ENCODE measurements around the gene EMILIN1. TPM values are rescaled to one million over a fixed set of nuclear protein-coding genes. Genes with fewer than 3 reads are reported as not detected.

EMILIN1 gene
- total RNA-seq, 1 donor from 2014 or later: 3.0 TPM

DNA sequence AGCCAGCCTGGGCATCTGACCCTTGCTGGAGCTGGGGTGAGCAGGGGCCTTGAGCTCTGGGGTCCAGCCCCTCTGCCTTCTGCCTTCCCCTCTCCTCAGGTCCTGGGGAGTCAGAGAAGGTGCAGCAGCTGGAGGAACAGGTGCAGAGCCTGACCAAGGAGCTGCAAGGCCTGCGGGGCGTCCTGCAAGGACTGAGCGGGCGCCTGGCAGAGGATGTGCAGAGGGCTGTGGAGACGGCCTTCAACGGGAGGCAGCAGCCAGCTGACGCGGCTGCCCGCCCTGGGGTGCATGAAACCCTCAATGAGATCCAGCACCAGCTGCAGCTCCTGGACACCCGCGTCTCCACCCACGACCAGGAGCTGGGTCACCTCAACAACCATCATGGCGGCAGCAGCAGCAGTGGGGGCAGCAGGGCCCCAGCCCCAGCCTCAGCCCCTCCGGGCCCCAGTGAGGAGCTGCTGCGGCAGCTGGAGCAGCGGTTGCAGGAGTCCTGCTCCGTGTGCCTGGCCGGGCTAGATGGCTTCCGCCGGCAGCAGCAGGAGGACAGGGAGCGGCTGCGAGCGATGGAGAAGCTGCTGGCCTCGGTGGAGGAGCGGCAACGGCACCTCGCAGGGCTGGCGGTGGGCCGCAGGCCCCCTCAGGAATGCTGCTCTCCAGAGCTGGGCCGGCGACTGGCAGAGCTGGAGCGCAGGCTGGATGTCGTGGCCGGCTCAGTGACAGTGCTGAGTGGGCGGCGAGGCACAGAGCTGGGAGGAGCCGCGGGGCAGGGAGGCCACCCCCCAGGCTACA, 3.8 kb downstream of the EMILIN1 start:
- no peak for ATAC-seq

DNA sequence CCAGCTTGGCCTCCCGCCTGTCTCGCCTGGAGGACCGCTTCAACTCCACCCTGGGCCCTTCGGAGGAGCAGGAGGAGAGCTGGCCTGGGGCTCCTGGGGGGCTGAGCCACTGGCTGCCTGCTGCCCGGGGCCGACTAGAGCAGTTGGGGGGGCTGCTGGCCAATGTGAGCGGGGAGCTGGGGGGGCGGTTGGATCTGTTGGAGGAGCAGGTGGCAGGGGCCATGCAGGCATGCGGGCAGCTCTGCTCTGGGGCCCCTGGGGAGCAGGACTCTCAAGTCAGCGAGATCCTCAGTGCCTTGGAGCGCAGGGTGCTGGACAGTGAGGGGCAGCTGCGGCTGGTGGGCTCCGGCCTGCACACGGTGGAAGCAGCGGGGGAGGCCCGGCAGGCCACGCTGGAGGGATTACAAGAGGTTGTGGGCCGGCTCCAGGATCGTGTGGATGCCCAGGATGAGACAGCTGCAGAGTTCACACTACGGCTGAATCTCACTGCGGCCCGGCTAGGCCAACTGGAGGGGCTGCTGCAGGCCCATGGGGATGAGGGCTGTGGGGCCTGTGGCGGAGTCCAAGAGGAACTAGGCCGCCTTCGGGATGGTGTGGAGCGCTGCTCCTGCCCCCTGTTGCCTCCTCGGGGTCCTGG, 4.5 kb downstream of the EMILIN1 start:
- no peak for ATAC-seq

DNA sequence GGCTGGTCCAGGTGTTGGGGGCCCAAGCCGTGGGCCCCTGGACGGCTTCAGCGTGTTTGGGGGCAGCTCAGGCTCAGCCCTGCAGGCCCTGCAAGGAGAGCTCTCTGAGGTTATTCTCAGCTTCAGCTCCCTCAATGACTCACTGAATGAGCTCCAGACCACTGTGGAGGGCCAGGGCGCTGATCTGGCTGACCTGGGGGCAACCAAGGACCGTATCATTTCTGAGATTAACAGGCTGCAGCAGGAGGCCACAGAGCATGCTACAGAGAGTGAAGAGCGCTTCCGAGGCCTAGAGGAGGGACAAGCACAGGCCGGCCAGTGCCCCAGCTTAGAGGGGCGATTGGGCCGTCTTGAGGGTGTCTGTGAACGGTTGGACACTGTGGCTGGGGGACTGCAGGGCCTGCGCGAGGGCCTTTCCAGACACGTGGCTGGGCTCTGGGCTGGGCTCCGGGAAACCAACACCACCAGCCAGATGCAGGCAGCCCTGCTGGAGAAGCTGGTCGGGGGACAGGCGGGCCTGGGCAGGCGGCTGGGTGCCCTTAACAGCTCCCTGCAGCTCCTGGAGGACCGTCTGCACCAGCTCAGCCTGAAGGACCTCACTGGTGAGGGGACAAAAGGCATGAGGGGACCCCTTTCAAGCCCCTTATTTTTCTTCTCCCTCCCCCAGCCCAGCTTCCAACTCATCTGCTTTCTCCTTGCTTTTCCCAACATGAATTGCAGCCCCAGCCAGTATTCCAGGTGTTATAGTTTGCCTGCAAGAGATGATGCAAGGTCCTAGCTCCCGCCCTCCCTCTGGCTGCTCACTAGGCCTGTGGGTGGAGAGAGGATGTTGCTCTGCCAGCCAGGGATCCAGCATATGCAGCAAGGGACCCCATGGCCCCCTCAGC, 5.2 kb downstream of the EMILIN1 start:
- ATAC-seq: no peak

DNA sequence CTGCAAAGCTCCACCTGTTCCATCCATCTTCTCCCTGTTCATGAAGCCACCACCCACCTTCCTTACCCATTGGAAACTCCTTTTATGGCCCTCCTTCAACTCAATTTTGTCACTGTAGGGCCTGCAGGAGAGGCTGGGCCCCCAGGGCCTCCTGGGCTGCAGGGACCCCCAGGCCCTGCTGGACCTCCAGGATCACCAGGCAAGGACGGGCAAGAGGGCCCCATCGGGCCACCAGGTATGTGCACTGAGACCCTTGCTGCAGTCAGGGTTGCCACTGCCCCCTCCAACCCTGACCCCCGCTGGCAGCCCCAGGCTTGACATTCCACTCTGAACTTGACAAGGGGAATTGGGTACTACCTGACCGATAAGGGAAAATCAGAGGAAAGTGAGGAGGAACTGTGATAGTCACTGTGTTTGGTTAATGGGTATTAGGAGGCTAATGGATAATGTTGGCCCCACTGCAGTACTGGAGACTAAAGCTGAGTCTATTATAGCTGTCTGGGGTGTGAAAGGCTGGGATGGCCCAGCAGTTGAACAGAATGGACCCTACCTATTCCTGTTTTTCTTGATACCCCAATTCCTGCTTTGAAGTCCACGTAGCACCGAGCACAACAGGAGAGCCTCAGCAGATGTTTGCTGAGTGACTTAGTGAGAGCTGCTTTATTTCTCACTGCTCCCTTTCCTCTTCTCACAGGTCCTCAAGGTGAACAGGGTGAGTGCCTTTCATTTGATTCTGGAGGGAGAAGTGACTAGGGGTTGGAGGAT, 6.1 kb downstream of the EMILIN1 start:
- no peak for ATAC-seq

DNA sequence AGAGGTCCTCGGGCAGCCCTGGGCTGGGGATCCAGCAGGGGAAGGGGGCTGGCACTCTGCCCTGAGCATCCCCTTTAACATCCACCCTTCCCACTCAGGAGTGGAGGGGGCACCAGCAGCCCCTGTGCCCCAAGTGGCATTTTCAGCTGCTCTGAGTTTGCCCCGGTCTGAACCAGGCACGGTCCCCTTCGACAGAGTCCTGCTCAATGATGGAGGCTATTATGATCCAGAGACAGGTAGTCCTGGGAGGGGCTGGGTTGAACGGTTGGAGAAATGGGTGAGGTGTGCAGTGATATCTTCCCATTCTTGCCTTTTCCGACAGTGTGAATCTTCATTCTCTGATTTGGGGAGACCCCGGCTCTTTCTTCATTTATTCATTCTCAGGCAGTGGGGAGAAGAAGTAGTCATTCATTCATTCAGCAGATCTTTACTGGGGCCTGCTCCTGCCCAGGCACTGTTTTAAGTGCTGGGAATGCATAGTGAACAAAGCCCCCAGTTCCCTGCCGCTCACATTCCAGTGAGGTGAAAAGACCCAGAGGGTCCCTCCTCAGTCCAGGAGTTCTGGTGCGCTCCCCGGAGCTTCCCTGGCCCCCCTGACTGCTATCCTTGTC, 6.8 kb downstream of the EMILIN1 start:
- ATAC-seq: no peak

DNA sequence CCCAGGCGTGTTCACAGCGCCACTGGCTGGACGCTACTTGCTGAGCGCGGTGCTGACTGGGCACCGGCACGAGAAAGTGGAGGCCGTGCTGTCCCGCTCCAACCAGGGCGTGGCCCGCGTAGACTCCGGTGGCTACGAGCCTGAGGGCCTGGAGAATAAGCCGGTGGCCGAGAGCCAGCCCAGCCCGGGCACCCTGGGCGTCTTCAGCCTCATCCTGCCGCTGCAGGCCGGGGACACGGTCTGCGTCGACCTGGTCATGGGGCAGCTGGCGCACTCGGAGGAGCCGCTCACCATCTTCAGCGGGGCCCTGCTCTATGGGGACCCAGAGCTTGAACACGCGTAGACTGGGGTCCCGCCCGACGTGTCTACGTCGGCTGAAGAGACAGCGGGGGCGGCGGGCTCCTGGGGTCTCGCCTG, 7.3 kb downstream of the EMILIN1 start:
- peak; percentile 24 for ATAC-seq

DNA sequence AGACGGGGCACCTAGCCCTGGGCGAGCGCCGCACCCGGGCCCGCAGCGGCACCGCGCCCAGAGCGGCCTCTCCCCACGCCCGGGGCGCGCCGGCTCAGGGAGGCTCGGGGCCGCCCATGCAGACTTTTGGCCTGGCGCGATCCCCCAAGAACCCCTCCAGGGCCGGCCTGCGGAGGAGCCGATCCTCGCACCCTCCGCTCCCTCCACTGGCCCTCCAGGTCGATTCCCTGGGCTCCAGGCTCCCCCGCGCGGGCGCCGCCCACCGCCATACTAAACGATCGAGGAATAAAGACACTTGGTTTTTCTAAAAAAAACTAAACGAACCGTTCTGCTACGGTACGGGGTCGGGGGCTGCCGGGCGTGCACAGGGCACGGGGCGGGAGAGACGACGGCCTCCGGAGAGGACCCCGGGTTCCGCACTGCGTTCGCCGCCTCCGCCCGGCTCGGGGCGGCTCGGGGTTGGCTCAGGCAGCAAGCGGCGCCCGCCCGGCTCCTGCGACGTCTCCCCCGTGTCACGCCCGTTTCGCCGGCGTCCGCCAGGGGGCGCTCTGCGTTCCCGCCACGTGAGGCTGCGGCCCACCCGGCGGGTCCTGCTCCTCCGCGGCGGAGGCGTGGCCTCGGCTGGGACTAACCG, 7.8 kb downstream of the EMILIN1 start:
- peak; percentile 88 for ATAC-seq

DNA sequence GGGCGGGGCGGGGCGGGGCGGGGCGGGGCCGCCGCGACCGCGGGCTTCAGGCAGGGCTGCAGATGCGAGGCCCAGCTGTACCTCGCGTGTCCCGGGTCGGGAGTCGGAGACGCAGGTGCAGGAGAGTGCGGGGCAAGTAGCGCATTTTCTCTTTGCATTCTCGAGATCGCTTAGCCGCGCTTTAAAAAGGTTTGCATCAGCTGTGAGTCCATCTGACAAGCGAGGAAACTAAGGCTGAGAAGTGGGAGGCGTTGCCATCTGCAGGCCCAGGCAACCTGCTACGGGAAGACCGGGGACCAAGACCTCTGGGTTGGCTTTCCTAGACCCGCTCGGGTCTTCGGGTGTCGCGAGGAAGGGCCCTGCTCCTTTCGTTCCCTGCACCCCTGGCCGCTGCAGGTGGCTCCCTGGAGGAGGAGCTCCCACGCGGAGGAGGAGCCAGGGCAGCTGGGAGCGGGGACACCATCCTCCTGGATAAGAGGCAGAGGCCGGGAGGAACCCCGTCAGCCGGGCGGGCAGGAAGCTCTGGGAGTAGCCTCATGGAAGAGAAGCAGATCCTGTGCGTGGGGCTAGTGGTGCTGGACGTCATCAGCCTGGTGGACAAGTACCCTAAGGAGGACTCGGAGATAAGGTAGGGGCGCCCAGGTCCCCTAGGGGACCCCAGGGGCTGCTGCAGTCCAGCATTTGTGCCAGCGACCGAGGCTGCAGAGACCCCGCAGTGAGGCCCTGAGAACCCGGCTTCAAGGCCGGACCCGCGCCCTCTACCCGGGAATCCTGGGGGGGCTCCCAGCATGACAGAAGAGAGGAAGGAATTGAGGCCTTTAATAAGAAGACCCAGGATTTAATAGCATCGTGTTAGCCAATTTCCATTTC, 8.5 kb downstream of the EMILIN1 start, which contains the start of gene KHK:
TSS of gene KHK (plus strand) at position 49 of the 870 bp plus-strand sequence. CDS start at position 537, 488 bp downstream.
- peak; percentile 16 for ATAC-seq

DNA sequence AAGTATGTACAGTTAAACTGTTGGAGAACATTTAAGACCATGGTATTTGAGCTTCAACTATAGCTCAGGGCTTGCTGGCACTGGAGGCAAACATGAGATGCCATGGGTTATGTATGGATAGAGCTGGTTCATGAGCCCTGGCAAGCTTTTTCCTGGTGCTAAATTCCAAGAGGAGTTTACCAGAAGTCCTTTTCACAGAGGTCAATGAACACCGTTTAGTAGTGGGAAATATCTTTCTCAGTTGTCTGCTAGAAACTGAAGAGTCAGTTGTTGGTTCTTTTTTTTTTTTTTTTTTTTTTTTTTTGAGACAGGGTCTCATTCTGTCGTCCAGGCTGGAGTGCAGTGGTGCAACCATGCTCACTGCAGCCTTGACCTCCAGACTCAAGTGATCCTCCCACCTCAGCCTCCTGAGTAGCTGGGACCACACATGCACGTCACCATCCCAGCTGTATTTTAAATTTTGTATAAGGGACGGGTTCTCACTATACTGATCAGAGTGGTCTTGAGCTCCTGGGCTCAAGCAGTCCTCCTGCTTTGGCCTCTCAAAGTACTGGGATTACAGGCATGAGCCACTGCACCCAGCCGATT, 9.5 kb downstream of the EMILIN1 start:
- ATAC-seq: no peak

DNA sequence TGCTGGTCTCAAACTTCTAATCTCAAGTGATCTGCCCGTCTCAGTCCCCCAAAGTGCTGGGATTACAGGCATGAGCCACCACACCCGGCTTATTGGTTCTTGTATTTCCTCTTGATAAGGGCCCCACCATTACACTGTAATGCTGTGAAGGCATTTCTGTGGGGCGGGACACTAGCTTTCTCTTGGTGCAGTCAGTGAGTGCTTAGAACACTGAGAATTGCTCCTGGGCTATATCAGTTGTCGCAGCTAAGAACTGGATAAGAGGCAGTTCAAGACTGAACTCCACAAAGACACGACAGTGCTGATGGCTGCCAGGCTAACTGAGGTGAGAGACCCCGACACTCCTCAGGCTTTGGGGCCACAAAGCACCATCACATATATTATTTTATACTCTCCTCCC, 10.2 kb downstream of the EMILIN1 start:
- no peak for ATAC-seq

DNA sequence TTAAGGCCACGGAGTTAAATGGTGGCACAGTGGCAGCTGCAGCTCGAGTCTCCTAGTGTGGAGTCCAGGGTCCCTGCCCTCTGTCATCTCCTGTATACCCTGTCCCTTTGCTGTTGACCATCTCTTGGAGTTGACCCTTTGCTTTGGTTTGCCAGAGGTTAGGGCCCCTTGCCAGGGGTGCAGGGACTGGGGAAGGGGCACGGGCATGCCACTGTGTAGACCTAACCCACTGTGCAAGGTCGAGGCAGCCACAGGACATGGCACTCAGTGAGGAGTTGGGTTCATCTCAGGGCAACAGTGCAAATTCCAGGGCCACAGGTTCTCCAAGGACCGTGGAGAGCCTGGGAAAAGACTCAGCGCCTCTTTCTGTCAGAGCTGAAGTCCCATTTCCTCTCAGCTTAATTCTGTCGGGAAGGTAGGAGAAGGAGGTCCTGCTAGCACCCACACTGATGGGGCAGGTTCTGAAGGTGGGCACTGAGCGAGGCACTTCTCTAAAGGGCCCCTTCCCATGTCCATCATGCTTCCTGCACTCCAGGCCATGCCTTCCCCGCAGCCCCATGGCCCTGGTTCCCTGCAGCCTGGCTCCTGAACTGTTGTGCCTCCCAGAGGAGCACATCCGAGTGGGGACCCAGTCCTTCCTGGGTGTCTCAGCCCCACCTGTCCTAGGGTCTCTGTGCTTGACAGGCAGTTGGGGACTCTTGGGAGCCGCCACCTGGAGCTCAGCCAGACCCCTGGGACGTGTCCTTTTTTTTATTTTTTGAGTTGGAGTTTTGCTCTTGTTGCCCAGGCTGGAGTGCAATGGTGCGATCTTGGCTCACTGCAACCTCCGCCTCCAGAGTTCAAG, 10.9 kb downstream of the EMILIN1 start:
- no peak for ATAC-seq

DNA sequence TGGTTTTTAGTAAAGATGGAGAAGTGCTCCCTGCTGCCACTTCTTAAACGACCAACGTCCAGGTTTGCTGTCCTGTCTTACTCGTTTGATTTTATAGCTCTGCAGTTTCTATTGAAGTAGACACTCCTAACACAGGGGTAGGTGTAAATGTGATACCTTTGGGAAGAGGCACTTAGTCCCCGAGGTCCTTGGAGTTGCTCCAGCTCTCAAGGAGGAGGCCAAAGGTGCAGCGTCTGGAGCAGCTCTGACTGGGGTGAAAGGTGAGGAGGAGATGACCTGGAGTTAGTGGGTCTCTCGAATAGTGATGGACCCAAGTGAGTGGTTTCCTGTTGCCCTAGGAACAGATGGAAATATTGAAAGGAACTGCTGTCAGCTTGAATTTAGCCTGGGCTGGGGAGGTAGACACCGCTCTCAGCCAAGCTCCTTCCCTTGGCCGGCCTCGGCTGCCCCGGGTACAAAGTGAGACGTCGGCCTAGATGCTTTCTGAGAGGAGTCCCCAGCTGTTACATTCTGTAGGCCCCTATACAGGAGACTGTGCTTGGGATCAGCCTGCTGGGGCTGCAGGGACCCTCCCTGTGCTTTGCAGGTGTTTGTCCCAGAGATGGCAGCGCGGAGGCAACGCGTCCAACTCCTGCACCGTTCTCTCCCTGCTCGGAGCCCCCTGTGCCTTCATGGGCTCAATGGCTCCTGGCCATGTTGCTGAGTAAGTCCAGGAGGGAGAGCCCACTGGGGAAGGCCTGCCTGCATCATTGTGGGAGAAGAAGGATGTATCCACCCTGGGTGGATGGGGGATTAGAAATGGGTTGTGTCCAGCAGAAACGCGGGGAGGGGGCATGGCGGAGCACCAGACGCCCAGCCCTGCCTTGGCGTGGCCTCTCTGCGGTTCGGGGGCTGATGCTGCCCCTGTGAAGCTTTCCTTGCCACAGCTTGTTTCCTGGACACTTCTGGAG, 13.6 kb downstream of the EMILIN1 start:
- ATAC-seq: no peak

DNA sequence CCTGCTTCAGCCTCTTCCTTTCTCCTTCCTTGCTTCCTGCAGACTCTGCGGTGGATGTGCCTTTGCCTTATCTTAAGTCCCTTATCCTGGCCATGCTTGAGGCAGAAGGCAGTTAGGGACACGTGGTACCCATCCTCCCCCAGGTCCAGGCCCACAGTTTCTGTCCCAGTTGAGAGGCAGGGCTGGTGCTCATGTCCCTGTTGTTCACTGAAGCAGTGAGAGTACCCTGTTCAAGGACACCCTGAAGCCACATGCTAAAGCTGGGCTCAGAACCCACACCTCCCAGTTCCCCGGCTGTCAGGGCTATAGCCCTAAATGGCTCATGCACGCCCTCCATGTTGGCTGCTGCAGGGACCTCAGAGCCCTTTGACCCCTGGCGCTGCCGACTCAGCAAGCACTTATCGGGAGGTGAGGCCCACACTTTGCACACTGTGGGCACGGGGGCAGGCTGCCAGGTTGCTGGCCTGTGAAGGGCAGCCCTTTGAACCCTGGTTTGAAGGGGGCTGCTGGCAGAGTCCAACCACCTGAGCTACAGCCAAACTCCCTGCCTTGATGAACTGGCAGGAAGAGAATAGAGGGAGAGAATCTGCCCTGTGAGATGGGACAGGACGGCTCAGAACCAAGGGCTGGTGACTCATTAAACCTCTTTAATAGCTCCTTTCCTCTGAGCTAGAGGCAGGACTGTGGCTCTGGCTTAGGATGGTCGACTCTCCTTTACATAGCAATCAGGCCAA, 14.4 kb downstream of the EMILIN1 start:
- no peak for ATAC-seq

DNA sequence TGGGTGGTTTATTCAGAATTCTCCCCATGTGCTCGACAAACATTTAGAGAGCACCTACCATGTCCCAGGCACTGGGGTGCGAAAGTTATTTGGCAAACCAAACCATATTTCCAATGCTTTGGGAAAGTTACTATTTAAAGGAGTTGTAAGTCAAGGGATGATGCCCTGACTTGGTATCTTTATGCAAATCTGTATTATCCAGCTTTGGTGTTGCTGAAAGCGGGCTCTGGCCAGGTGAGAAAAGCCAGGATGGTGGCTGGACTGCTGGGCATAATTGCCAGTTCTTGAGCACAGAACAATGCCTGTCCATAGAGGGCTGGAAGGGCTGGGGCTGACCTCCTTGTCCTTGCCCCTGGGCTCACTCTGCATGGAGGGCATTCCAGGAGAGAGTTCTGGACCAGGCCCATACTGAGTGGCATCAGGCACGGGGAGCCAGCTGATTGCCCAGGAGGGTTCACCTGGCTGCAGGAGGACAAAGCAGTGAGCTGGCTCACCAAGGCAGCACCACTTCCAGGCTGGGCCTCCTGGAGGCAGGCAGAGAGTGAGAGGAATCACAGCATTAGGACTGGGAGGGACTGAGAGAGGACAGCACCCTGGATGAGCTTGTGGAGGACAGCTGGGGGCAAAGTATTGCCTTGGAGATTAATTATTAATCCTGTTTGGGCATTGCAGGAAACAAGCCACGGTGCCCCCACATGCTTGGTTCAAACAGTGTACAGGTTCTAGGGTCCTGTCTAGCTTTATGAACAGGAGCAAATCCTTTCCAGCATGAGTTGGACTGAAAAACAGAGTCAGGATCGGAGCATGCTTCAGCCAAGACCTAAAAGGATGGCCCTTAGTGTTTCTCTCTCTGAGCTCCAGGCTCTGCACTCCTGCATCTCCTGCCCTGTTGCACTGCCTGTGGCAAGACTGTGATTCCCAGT, 15.3 kb downstream of the EMILIN1 start:
- no peak for ATAC-seq

DNA sequence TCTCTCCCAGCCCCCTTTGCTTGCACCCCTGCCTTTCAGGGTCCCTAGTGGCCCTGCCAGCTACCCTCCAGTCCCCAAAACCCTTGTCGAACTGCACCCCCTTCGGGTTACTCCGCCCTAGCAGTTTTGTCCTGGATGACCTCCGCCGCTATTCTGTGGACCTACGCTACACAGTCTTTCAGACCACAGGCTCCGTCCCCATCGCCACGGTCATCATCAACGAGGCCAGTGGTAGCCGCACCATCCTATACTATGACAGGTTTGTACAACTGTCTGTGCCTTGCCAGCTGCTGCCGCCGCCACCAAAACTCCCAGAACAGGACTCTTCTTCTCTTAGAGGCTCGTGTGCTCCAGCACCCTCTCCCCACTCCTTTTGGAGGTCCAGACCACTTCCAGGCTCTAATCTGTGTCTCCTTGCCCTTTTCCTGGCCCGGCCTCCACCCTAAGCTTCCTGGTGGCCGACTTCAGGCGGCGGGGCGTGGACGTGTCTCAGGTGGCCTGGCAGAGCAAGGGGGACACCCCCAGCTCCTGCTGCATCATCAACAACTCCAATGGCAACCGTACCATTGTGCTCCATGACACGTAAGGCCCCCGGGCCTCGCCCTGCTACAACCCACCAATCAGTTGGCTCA, 16.1 kb downstream of the EMILIN1 start:
- ATAC-seq: no peak

DNA sequence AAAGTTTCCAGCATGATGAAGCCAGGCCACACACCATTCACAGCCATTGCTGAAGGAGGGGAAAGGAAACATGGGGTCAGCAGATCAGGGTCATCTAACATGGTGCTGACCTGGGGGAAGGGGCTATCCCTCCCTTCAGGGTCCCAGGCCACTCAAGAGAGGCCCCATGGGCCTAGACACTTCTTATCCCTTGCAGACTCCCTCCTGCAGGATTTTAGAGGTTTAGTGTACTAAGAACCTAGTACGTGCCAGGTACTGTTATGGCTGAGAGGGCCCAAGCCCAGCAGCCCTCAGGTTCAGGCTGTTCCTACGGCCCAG, 17.0 kb downstream of the EMILIN1 start:
- ATAC-seq: peak; percentile 5

Measured in esophagus mucosa (tissue), 1 donor.